Left forelimb (tissue), 1 donor: Measurements from ENCODE around the gene SCAMP2.

Experiments
- DNase-seq: peaks from one replicate; pipeline ENCODE4 v3.0.0-alpha.2; 2018; ENCODE audit warnings: low spot score

The SCAMP2 gene

DNA sequence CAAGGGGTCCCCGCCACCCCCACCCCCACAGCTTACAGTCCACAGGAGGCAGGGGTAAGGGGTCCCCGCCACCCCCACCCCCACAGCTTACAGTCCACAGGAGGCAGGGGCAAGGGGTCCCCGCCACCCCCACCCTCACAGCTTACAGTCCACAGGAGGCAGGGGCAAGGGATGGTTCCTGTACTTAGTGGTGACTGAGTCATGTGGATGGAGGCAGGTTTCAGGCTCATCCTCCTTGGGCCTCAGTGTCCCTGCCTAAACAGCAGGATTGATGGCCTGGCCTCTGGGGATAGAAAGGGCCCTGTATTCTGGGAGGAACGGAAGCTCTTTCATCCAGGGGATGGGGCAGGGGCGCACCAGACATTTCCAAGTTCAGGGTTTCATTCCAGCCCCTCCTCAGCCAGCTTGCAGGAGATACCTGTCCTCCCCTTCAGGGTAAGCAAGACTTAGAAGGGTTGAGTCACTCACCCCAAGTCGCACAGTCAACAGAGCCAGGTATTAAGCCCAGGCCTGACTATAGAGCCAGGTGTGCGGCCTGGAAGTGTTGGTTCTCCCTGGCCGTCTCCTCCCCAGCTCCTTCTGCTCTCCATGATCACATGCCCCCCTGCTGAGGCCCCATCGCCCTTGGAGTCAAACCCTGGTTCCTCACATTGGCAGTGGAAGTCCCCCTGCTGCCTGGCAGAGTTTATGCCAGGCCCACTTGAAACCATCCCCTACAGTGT is 78.8 kb downstream of the SCAMP2 start:
- DNase-seq = no peak
